Neutrophil (primary cell): ENCODE measurements around the gene USP34.

Experiments used
- H3K27ac ChIP-seq: fragments of 200-600 bp; sonication (generic); 2 replicates; pipeline ENCODE4 v1.5.1; 2016; ENCODE audit warnings: mild to moderate bottlenecking, moderate library complexity
- H3K27me3 ChIP-seq: fragments of 200-600 bp; sonication (generic); 2 replicates; pipeline ENCODE4 v1.6.0; 2016; ENCODE audit warnings: mild to moderate bottlenecking
- H3K36me3 ChIP-seq: fragments of 200-600 bp; sonication (generic); 2 replicates; pipeline ENCODE4 v1.5.1; 2017
- H3K4me1 ChIP-seq, 2 experiments: fragments of 200-600 bp in 1 of 2; sonication (generic) in 1 of 2; 1 replicate in 1 of 2; 2 replicates in 1 of 2; pipeline versions ENCODE4 v1.5.1 to v1.6.1; 2013 to 2016; ENCODE audit warnings: low read depth in 1 of 2, low read length in 1 of 2, mild to moderate bottlenecking in 1 of 2, moderate library complexity in 1 of 2; ENCODE audit not compliant: control insufficient read depth in 1 of 2, insufficient read depth in 1 of 2
- H3K4me3 ChIP-seq, 2 experiments: fragments of 200-600 bp in 1 of 2; sonication (generic) in 1 of 2; 1 replicate in 1 of 2; 2 replicates in 1 of 2; pipeline ENCODE4 v1.5.1; 2013 to 2016; ENCODE audit warnings: low read depth in 1 of 2, low read length in 1 of 2, mild to moderate bottlenecking in 1 of 2, moderate library complexity in 1 of 2
- H3K9me3 ChIP-seq: fragments of 200-600 bp; sonication (generic); 2 replicates; pipeline ENCODE4 v1.5.1; 2016
- CTCF ChIP-seq: fragments of 200-600 bp; sonication (generic); IDR thresholded peaks from 2 replicates; pipeline ENCODE4 v1.5.1; 2016; ENCODE audit warnings: antibody characterized with exemption

Gene USP34

GRCh38 chr2:61361068-61361467, 109.8 kb downstream of the USP34 start:
- Histone ChIP-seq H3K4me3 (no peak overlapping the region), H3K36me3 (peaks cover 22% of the 10 kb centered on the region), H3K4me1 (no peaks in the 10 kb centered on the region), H3K9me3 (no peaks in the 10 kb centered on the region), H3K27me3 (no peaks in the 10 kb centered on the region), H3K27ac (no peak overlapping the region)
- TF ChIP-seq CTCF, result no peak

- TF ChIP-seq CTCF, result no peak
- H3K4me1 ChIP-seq, result no peaks in the 10 kb centered on the region
- no peaks in the 10 kb centered on the region for H3K27me3 ChIP-seq
Observed at GRCh38 chr2:61359058-61359457, 111.8 kb downstream of the USP34 start.

DNA sequence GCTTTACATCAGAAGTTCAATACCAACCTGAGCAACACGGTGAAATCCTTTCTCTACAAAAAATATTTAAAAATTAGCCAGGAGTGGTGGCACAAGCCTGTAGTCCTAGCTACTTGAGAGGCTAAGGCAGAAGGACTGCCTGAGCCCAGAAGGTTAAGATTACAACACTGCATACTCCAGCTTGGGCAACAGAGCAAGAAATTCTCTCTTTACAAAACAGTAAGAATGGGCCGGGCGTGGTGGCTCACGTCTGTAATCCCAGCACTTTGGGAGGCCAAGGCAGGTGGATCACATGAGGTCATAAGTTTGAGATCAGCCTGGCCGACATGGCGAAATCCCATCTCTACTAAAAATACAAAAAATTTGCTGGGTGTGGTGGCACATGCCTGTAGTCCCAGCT, 113.2 kb downstream of the USP34 start:
- H3K27ac ChIP-seq, result no peak overlapping the region
- no peaks in the 10 kb centered on the region for H3K27me3 ChIP-seq
- H3K4me1 ChIP-seq, result no peaks in the 10 kb centered on the region
- peaks cover 7% of the 10 kb centered on the region for H3K36me3 ChIP-seq
- no peak overlapping the region for H3K4me3 ChIP-seq
- no peak for TF ChIP-seq CTCF
- no peaks in the 10 kb centered on the region for H3K9me3 ChIP-seq

More at GRCh38 chr2:61359058-61359457, 111.8 kb downstream of the USP34 start:
- H3K27ac ChIP-seq, result no peak overlapping the region
- no peak overlapping the region for H3K4me3 ChIP-seq
- peaks cover 18% of the 10 kb centered on the region for H3K36me3 ChIP-seq
- no peaks in the 10 kb centered on the region for H3K9me3 ChIP-seq

GRCh38 chr2:61356958-61357350, 113.9 kb downstream of the USP34 start:
- Histone ChIP-seq H3K9me3 (no peaks in the 10 kb centered on the region), H3K4me1 (no peaks in the 10 kb centered on the region), H3K27ac (no peak overlapping the region), H3K4me3 (no peak overlapping the region), H3K27me3 (no peaks in the 10 kb centered on the region), H3K36me3 (peaks cover 7% of the 10 kb centered on the region)
- TF ChIP-seq CTCF, result no peak

GRCh38 chr2:61356261-61356957, 114.5 kb downstream of the USP34 start:
- no peaks in the 10 kb centered on the region for H3K9me3 ChIP-seq
- no peak for TF ChIP-seq CTCF
- H3K36me3 ChIP-seq, result peaks cover 7% of the 10 kb centered on the region
- H3K4me1 ChIP-seq, result no peaks in the 10 kb centered on the region
- no peak overlapping the region for H3K27ac ChIP-seq
- no peak overlapping the region for H3K4me3 ChIP-seq
- no peaks in the 10 kb centered on the region for H3K27me3 ChIP-seq
